Measurements from ENCODE around the gene NQO2. TPM values are rescaled to one million over a fixed set of nuclear protein-coding genes. Genes with fewer than 3 reads are reported as not detected.
A peak's percentile ranks its signal among the peaks of the same experiment; 100 is the strongest.

NQO2 gene
- total and polyA plus RNA-seq, 2 of the 13 experiments (the other 11 are each of a cell fraction or from before 2014, with no cell fraction given): 32.2 to 56.5 TPM

GRCh38 chr6:3001773-3002293 is 2.1 kb downstream of the NQO2 start (continued):
- TF ChIP-seq ZNF597 (CRISPR knock-in tag; IDR thresholded peaks at IDR 0.05): no peak
- TF ChIP-seq FOXP4 (CRISPR knock-in tag; IDR thresholded peaks at IDR 0.05): peak; percentile 88
- no peak for TF ChIP-seq USF2 (IDR thresholded peaks at IDR 0.05; ENCODE audit: low read depth, low read length)
- no peak for TF ChIP-seq USF2 (CRISPR knock-in tag; IDR thresholded peaks at IDR 0.05; ENCODE audit: borderline replicate concordance)
- TF ChIP-seq ZSCAN20 (CRISPR knock-in tag; IDR thresholded peaks at IDR 0.05; ENCODE audit: borderline replicate concordance): no peak
- no peak for TF ChIP-seq BCL6 (CRISPR knock-in tag; IDR thresholded peaks at IDR 0.05)
- TF ChIP-seq MLX (CRISPR knock-in tag; IDR thresholded peaks at IDR 0.05): no peak
- TF ChIP-seq BATF2 (CRISPR knock-in tag; IDR thresholded peaks at IDR 0.05): no peak
- TF ChIP-seq ZBTB2 (CRISPR knock-in tag; IDR thresholded peaks at IDR 0.05; ENCODE audit: low read depth): no peak
- no peak for TF ChIP-seq HIC2 (CRISPR knock-in tag; IDR thresholded peaks at IDR 0.05; ENCODE audit: low read depth)
- no peak for TF ChIP-seq HBP1 (CRISPR knock-in tag; IDR thresholded peaks at IDR 0.05; ENCODE audit: low read depth)
- no peak for TF ChIP-seq NR2F2 (IDR thresholded peaks at IDR 0.05; ENCODE audit: borderline replicate concordance, low read depth)
- no peak for TF ChIP-seq NCOA5 (CRISPR knock-in tag; IDR thresholded peaks at IDR 0.05)
- no peak for TF ChIP-seq GRHL1 (CRISPR knock-in tag; conservative IDR thresholded peaks at IDR 0.05)
- TF ChIP-seq GTF2F1 (IDR thresholded peaks at IDR 0.05; ENCODE audit: low read length): no peak
